Stimulated activated CD4-positive, alpha-beta T cell treated with anti-CD3 and anti-CD28 coated beads, Interleukin-1b, Interleukin-23, amount 100 ng/mL, for 24 hours (primary cell): ENCODE measurements around the gene LIMS3.
"Not testable (repeated sequence)": the region's sequence is repeated elsewhere in the genome, so short reads cannot be mapped to it uniquely, and the experiment has no call there.

Source experiments
- DNase-seq, 4 experiments: peaks; one replicate each; pipeline ENCODE4 v3.0.0-alpha.2; 2020; ENCODE audit warnings: low read depth in 4 of 4, low spot score in 1 of 4

LIMS3 gene

GRCh38 chr2:109921543-109922384 lies 23.3 kb downstream of the LIMS3 start:
- not testable (repeated sequence) for DNase-seq

- DNase-seq, result not testable (repeated sequence)
Observed at GRCh38 chr2:109924481-109924880, 26.0 kb downstream of the LIMS3 start.

- not testable (repeated sequence) for DNase-seq
Observed at GRCh38 chr2:109927803-109928202, 29.3 kb downstream of the LIMS3 start.

- DNase-seq, result not testable (repeated sequence)
Observed at GRCh38 chr2:109929222-109929621, 30.7 kb downstream of the LIMS3 start.

- not testable (repeated sequence) for DNase-seq
Observed at GRCh38 chr2:109936534-109936933, 38.0 kb downstream of the LIMS3 start.

GRCh38 chr2:109945362-109945761 lies 46.9 kb downstream of the LIMS3 start:
- not testable (repeated sequence) for DNase-seq

GRCh38 chr2:109947262-109947958 lies 48.9 kb downstream of the LIMS3 start:
- not testable (repeated sequence) for DNase-seq

- DNase-seq, result not testable (repeated sequence)
Observed at GRCh38 chr2:109947959-109948520, 49.6 kb downstream of the LIMS3 start.

GRCh38 chr2:109950146-109950843 lies 51.8 kb downstream of the LIMS3 start:
- not testable (repeated sequence) for DNase-seq

GRCh38 chr2:109963942-109964341 lies 65.5 kb downstream of the LIMS3 start:
- DNase-seq, result not testable (repeated sequence)

- not testable (repeated sequence) for DNase-seq
Observed at GRCh38 chr2:109965482-109965881, 67.0 kb downstream of the LIMS3 start.

- DNase-seq, result not testable (repeated sequence)
Observed at GRCh38 chr2:109966107-109966736, 67.7 kb downstream of the LIMS3 start.

GRCh38 chr2:109966858-109967257 lies 68.4 kb downstream of the LIMS3 start:
- not testable (repeated sequence) for DNase-seq

- DNase-seq, result not testable (repeated sequence)
Observed at GRCh38 chr2:109969864-109970263, 71.4 kb downstream of the LIMS3 start.

GRCh38 chr2:109971710-109972109 lies 73.2 kb downstream of the LIMS3 start:
- not testable (repeated sequence) for DNase-seq
